HL-60 (cell line): Measurements from ENCODE around the gene DOCK9.

Source experiments
- DNase-seq, 2 experiments: peaks; one replicate each; pipeline ENCODE4 v3.0.0-alpha.2; 2010 to 2020; ENCODE audit warnings: low read depth in 1 of 2, low spot score in 1 of 2
- H3K27ac ChIP-seq: fragments of 250-450 bp; sonication (Bioruptor Pico); replicated peaks from 2 replicates; pipeline ENCODE4 v1.5.1; 2020; ENCODE audit warnings: mild to moderate bottlenecking, moderate library complexity
- H3K27me3 ChIP-seq: fragments of 250-450 bp; sonication (Bioruptor Pico); 2 replicates; pipeline ENCODE4 v1.5.1; 2021; ENCODE audit warnings: mild to moderate bottlenecking, moderate library complexity; ENCODE audit not compliant: insufficient read depth, poor library complexity, severe bottlenecking
- H3K4me3 ChIP-seq: replicated peaks from 2 replicates; pipeline ENCODE4 v1.5.1; 2011; ENCODE audit warnings: mild to moderate bottlenecking, control low read depth, low read length; ENCODE audit not compliant: insufficient read depth
- CTCF ChIP-seq: IDR thresholded peaks from one replicate; pipeline ENCODE4 v1.5.1; 2011; ENCODE audit warnings: low read length, control low read depth, inconsistent platforms; ENCODE audit not compliant: insufficient read depth
- GABPA ChIP-seq: IDR thresholded peaks from 2 replicates; pipeline ENCODE4 v1.6.1; 2012; ENCODE audit warnings: low read depth
- POLR2AphosphoS5 ChIP-seq: IDR thresholded peaks from 2 replicates; pipeline ENCODE4 v1.6.1; 2012; ENCODE audit warnings: low read depth
- REST ChIP-seq: IDR thresholded peaks from 2 replicates; pipeline ENCODE4 v1.6.1; 2012; ENCODE audit warnings: low read depth; ENCODE audit not compliant: insufficient replicate concordance
- SPI1 ChIP-seq: IDR thresholded peaks from 2 replicates; pipeline ENCODE4 v1.6.1; 2012; ENCODE audit warnings: low read depth, mild to moderate bottlenecking, borderline replicate concordance

Gene DOCK9

DNA sequence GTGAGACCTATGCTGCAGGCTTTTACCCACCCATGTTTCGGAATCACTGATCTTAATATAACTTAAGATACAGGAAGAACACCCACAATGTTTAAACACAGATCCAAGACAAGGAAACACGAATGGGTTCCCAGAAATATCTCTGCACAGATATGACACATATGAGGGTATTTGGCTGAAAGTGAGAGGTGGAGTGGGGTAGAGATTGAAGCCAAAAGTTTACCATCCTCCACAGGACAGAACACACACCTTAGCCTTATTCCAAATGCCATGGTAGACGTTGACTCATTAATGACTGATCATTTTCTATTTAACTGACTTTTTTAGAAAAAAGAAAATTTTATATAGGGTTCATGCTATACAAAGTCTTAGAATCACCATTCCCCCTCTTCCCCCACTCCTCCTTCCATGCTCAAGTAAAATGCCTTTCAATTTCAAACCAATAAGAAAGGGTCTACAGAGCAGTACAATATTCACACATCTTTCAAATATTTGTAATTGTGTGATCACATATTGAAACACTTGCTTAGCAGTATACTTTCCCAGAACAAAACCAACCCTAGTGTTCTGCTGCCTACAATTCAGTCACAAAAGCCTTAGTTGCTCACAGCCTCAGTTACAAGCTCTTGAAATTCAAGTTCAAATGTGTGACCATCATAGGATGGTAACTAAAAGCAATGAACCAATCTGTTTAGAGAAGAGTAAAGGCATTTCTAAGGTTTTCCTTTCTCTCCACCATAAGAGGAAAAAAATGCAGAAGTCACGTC lies 11.8 kb upstream of the DOCK9 start:
- H3K27me3 ChIP-seq, result peaks cover 15% of the 10 kb centered on the region
- H3K4me3 ChIP-seq, result no peak overlapping the region
- no peak overlapping the region for H3K27ac ChIP-seq
- DNase-seq, result no peak
- TF ChIP-seq GABPA (no peak), CTCF (no peak), REST (no peak), SPI1 (no peak), POLR2AphosphoS5 (no peak)

DNA sequence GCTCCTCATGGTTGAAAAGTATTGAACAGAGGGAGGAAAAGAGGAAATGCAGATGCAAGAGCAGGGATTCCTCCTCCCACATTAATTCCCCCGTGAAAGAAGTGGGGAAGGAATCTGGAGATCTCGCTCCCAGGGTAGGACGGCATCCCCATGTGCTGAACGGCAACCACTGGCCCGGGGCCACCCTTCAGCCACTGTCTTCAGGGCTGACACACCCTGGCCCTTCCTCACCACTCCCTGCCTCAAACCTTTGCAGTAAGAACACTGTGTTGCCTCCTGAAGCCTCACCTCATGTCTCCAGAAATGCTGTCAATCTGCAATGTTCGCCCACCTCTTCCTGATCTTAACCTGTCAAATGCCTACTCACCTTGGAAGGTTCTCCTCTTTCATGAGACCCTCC lies 10.9 kb upstream of the DOCK9 start:
- no peak for TF ChIP-seq POLR2AphosphoS5
- TF ChIP-seq SPI1, result peak; percentile 28; the same call in 1 of the 2 replicates
- no peak overlapping the region for H3K27ac ChIP-seq
- DNase-seq, result no peak

GRCh38 chr13:98988277-98988676 lies 10.4 kb upstream of the DOCK9 start:
- Histone ChIP-seq H3K4me3 (no peak overlapping the region), H3K27me3 (peaks cover 17% of the 10 kb centered on the region), H3K27ac (no peak overlapping the region)
- TF ChIP-seq REST, result no peak
- TF ChIP-seq POLR2AphosphoS5, result no peak
- TF ChIP-seq CTCF, result no peak
- no peak for TF ChIP-seq GABPA
- no peak for TF ChIP-seq SPI1
- DNase-seq, result no peak

More for the DNA sequence above, 10.9 kb upstream of the DOCK9 start:
- no peak overlapping the region for H3K4me3 ChIP-seq
- peaks cover 17% of the 10 kb centered on the region for H3K27me3 ChIP-seq

GRCh38 chr13:98987275-98987674 lies 9.4 kb upstream of the DOCK9 start:
- peaks cover 17% of the 10 kb centered on the region for H3K27me3 ChIP-seq
- no peak overlapping the region for H3K27ac ChIP-seq
- H3K4me3 ChIP-seq, result no peak overlapping the region
- no peak for TF ChIP-seq REST
- no peak for TF ChIP-seq GABPA
- TF ChIP-seq CTCF, result no peak
- no peak for TF ChIP-seq POLR2AphosphoS5
- TF ChIP-seq SPI1, result no peak
- DNase-seq, result no peak
